Hematopoietic multipotent progenitor cell treated with erythropoietin and hydrocortisone succinate and interleukin-3 and kit ligand, for 17 days (in vitro differentiated cells): ENCODE data around the gene KCNJ9.
"Not testable (repeated sequence)": the region's sequence is repeated elsewhere in the genome, so short reads cannot be mapped to it uniquely, and the experiment has no call there.

Experiments
- DNase-seq: peaks from one replicate; pipeline ENCODE4 v3.0.0-alpha.2; 2015; ENCODE audit warnings: low spot score

Gene KCNJ9

DNA sequence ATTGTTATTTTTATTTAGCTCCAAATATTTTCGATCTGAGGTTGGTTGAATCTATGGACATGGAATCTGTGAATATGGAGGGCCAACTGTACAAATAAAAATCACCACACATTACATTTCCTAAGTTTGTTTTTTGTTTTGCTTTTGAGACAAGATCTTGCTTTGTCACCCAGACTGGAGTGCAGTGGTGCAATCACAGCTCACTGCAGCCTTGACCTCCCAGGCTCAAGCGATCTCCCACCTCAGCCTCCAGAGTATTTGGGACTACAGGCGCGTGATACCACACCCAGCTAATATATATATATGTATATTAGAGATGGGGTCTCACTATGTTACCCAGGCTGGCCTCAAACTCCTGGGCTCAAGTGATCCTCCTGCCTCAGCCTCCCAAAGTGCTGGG lies 45.0 kb downstream of the KCNJ9 start:
- not testable (repeated sequence) for DNase-seq

DNA sequence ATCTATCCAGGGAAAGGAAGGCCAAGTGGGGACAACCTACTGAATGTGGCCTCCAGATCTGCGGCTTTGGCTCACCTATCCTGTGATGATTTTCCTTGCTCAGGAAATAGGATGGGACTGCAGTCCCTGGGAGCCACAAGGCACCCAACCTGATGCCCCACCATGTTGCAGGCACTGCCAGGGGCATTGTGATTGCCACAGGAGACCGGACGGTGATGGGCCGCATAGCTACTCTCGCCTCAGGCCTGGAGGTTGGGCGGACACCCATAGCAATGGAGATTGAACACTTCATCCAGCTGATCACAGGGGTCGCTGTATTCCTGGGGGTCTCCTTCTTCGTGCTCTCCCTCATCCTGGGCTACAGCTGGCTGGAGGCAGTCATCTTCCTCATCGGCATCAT lies 46.0 kb downstream of the KCNJ9 start:
- no peak for DNase-seq

DNA sequence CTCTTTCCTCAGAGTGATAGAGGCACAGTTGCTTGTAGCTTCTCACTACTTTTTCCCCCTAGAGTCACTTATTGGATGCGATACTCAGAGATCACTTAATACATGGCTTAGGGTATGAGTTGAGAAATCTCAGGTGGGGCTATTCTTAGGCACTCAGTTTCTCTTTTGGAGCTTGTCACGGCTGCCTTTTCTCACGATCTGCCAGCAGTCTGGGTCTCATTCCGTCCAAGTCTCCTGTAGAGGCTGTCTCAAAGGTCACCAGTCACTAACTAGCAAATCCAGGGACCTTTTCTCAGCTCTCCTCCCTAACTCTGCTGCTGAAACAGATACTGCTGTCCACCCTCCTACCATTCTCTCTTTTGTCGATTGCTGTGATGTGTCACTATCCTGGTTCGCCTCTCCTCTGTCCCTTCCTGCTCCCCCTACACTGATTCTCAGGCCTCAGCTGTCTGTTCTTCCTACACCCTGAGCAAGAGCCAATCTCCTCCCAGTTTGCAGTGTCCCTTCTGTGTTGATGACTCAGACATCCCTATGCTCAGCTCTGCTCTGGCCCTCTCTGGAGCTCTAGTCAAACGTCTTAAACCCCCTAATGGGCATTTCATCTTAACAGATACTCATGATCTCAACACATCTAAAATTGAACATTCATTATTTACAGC lies 46.7 kb downstream of the KCNJ9 start:
- no peak for DNase-seq

DNA sequence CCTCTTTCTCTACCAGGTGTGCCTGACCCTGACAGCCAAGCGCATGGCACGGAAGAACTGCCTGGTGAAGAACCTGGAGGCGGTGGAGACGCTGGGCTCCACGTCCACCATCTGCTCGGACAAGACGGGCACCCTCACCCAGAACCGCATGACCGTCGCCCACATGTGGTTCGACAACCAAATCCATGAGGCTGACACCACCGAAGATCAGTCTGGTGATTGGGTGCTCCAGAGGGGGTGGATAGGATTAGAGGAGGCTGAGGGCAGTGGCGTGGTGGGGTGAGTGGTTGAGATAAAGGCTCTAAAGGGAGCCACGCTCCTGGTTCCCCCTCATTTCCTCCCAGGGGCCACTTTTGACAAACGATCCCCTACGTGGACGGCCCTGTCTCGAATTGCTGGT lies 47.3 kb downstream of the KCNJ9 start:
- no peak for DNase-seq

DNA sequence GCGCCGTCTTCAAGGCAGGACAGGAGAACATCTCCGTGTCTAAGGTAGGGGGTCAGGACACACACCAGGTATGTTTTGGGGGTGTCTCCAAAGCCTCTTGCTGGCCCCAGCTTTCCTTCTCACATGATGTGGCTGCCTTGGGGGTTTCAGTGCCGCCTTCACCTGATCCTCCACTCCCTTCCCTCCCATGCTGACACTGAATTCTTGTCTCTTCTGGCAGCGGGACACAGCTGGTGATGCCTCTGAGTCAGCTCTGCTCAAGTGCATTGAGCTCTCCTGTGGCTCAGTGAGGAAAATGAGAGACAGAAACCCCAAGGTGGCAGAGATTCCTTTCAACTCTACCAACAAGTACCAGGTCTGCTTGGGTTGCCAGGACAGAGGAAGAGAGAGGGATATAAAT lies 47.7 kb downstream of the KCNJ9 start:
- no peak for DNase-seq

DNA sequence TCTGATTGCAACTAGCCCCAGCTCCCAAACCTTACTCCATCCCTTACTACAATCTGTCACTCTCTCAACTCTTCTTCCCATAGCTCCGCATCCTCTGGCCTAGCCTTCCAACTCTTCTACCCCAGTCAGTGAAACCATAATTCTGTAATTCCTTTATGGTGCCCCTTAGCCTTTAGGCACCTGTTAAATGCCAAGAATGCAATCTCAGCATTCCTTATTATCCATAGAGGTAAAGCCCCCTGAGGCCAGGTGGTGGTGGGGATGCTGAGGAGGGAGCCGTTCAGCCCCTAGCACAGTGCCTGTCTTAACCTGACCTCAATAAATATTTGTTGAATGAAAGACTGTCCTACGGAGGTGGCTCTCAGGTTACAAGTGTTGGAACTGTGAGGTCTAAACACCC lies 48.2 kb downstream of the KCNJ9 start:
- DNase-seq = no peak

DNA sequence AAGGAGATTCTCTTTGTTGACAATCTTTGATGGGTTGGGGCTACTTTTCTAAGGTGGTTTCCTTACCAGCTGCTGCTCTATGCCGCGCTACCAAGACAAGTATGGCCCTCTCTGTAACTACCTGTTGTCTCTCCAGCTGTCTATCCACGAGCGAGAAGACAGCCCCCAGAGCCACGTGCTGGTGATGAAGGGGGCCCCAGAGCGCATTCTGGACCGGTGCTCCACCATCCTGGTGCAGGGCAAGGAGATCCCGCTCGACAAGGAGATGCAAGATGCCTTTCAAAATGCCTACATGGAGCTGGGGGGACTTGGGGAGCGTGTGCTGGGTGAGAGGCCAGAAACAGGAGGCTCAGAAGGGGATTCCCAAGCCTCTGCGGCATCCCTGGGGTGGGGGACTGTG lies 48.6 kb downstream of the KCNJ9 start:
- no peak for DNase-seq

DNA sequence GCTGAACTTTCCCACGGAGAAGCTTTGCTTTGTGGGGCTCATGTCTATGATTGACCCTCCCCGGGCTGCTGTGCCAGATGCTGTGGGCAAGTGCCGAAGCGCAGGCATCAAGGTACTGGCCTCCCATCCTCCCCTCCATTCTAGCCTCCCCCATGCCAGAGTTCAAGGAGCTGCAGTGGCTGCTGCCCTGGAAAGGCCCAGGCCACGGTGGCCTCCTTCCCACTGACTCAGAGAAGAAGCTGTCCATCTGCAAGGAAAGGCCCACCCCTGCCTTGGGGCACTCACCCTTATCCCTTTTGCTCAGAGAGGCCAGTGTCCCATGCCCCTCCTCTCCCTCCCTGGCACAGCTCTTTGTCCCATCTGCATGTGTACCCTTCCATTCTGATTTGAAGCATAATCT lies 49.1 kb downstream of the KCNJ9 start:
- no peak for DNase-seq

DNA sequence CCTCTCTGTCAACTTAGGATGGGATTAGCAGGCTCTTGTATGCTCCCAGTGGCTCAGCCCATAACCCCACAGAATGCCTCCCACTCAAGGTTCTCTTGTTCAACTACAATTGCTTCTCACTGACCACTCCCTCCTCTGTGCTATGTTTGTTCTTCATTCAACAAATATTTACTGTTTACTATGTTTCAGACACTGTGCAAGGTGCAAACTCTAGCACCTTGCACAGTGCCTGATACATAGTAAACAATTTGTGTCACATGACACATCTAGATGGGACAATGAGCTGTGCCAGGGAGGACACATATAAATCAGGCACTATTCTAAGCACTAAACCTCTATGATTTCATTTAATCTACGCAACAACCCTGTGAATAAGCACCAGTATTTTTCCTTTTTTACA lies 49.6 kb downstream of the KCNJ9 start:
- no peak for DNase-seq

DNA sequence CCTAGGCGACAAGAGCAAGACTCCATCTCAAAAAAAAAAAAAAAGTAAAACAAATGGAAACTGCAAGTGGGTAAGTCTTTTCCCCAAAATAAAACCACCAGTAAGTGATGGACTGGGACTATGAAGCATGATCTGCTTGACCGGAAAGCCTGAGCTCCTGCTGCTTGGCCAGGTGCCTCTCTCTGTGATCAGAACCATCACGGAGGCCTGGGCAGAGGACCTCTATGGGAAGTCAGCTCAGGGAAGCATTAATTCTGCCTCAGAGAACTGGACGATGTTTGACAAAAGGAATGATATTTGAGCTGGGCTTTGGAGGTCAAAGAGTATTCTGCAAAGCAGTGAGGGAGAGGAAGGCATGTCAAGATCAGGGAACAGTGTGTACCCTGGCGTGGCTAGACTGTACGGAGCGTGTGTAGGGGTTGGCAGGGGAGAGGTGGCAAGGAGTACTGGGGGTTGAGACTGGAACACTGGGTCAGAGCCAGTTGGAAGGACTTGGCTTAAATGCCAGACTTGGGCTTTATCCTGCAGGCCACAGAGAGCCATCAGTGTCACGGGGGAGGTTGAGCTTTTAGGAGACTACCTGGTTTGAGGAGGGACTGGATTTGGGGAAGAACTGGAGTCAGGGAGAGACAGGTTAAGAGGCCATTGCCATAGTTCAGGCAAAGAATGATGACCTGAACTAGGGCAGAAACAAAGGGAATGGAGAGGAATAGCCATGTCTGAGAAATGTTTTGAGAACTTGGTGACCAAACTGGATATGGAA lies 50.6 kb downstream of the KCNJ9 start:
- no peak for DNase-seq

DNA sequence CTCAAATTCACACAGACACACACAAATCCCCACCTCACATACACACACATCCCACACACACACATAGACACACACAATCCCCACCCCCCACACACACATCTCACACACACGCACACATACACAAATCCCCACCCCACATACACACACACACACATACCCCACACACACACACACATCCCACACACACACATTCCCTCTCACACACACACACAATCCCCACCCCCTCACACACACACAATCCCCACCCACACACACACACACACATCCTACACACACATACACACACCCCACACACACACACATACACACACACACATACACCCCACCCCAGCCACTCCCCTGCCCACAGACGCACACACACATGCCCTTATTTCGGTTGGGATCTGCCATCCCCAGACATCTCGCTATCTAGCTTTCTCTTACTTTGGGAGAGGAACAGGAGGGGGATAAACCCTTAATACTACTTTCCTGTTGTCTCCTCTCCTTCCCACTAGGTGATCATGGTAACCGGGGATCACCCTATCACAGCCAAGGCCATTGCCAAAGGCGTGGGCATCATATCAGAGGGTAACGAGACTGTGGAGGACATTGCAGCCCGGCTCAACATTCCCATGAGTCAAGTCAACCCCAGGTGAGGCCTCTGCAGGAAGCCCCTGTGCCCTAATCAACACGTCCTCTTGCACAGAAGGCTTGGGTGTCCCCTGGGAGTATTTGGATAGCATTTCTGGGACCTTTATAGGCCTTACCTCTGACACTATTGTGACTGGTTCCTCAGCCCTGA lies 52.8 kb downstream of the KCNJ9 start:
- DNase-seq = no peak

DNA sequence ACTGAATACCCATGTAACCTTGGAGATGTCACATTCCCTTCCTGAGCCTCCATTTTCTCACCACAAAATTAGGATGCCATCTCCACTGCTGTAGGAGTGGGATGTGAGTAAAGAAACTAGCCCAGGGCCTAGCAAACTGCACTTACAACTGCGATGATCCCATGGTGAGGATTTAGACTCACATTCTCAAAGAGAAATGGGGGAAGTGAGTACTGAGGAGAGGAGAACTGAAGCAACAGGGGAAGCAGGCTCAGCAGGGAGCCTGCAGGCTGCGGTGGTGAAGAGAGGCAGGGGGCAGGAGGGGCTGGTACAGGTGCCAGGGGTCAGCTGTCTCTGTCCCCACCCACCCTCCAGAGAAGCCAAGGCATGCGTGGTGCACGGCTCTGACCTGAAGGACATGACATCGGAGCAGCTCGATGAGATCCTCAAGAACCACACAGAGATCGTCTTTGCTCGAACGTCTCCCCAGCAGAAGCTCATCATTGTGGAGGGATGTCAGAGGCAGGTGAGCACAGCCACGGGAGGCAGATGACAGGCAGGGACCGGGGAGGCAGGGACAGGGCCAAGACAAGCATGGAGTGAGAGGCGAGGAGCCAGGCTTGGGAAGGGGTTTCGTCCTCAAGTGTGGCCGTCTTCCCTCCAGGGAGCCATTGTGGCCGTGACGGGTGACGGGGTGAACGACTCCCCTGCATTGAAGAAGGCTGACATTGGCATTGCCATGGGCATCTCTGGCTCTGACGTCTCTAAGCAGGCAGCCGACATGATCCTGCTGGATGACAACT lies 53.6 kb downstream of the KCNJ9 start:
- DNase-seq = no peak

DNA sequence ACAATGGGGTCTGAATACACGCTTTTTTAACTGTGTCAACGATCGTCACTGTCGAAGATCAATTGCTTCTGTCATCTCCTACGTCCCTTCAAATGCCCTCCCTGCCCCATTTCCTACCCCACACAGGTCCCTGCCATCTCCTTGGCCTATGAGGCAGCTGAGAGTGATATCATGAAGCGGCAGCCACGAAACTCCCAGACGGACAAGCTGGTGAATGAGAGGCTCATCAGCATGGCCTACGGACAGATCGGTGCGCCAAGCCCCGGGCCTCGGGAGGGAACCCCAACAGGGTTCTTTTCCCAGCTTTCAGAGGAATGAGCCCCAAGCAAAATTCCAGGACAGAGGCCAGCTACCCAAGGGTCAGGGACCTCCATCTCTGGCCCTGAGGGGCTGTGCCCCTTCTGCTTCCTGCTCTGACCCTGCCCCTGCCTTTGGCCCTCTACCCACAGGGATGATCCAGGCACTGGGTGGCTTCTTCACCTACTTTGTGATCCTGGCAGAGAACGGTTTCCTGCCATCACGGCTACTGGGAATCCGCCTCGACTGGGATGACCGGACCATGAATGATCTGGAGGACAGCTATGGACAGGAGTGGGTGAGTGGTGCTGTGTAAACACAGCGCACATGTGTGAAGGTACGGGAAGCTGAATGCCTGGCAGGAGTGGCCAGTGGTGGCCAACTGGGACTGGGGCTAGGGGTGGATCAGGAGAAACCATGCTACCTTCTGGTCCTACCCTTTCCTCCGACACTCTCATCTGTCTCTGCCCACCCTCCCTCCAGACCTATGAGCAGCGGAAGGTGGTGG lies 55.0 kb downstream of the KCNJ9 start:
- DNase-seq = no peak

DNA sequence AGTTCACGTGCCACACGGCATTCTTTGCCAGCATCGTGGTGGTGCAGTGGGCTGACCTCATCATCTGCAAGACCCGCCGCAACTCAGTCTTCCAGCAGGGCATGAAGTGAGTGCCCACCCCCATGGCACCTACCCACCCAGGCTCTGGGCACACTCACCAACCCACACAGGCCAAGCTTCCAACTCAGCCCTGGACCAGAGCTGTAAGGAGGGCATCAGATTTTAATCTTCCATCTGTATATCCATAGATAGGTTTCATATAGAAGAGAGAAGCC lies 55.5 kb downstream of the KCNJ9 start:
- DNase-seq = no peak

DNA sequence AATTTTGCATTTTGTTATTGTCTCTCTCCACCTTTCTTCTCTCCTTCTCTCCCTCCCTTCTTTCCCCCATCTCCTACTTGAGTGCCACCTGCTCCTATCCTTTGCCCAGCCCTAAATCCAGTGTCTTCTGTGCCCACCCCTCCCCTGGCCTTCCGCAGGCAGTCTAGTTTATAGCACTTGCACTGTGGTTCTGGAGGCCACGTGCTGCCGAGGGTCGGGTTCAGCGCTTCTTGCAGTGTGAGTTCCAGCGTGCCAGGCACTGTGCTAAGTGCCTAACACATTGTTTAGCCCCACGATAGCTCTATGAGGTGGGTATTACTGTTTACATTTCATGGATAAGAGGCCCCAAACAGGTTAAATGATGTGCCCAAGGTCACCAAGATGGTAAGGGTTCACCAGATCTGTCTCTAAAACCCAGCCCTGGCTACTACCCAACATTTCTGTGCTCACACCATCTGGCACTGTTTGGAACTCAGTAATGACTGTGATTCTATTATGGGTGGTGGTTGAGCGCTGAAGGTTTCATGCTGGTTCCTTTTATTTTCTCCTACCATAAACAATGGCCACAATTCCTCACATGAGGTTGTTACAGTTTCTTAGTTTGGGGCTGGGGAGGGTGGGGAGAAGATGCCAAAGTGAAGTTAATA lies 56.0 kb downstream of the KCNJ9 start:
- no peak for DNase-seq

DNA sequence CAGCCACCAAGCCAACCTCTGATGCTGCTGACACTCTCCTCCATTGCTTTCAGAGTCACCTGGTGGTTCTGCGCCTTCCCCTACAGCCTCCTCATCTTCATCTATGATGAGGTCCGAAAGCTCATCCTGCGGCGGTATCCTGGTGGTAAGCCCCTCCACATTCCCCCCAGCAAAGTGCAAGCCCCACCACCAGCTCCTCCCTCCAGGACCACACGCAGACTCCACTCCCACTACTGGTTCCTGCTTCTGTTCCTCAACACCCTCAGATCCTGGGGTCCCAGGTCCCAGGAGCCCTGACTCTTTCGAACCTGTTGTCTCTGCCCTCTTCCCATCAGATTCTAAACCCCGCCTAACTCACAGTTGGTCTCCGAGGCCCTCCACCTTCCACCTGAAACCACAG lies 58.5 kb downstream of the KCNJ9 start:
- DNase-seq = no peak
